ENCODE results near the gene NFATC4. TPM values are rescaled to one million over a fixed set of nuclear protein-coding genes. Genes with fewer than 3 reads are reported as not detected.
"Not testable (repeated sequence)": the region's sequence is repeated elsewhere in the genome, so short reads cannot be mapped to it uniquely, and the experiment has no call there.

NFATC4 gene
- total and polyA plus RNA-seq, 2 experiments from 2014 or later, result 20.9 to 26.6 TPM

DNA sequence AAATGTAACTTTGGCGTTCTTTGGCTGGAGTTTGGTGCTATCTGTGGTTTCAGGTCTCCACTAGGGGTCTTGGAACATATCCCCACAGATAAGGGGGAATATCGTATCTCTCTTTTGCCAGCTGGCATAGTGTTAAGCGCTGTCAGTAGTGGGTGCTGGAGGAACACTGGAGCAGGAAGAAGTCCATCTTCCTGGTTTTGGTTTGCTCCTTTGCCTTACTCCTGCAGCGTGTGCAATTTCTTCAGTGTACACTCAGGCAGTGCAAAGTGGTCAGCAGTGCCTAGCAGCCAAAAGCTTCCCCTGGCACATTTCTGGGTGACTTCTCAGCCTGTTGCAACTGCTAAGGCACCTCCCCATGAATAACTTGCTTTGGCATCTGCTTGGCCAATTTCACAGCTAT, 16.5 kb upstream of the NFATC4 start:
- DNase-seq (ENCODE audit: low spot score) (peak; percentile 28), ATAC-seq (peak; percentile 48; the same call in 2 of the 3 replicates)
- H3K27me3 ChIP-seq (ENCODE audit: insufficient read depth), result peaks cover 72% of the 10 kb centered on the region
- H3K4me1 Mint-ChIP-seq, result no peaks in the 10 kb centered on the region
- no peaks in the 10 kb centered on the region for H3F3A ChIP-seq (replicated peaks; ENCODE audit: low read depth)
- no peaks in the 10 kb centered on the region for H3K9me3 Mint-ChIP-seq
- H3K27me3 Mint-ChIP-seq (ENCODE audit: insufficient read depth, low read depth, poor library complexity), result peaks cover 19% of the 10 kb centered on the region
- no peaks in the 10 kb centered on the region for H3K9me2 ChIP-seq (ENCODE audit: insufficient read depth)
- no peaks in the 10 kb centered on the region for H3K79me2 ChIP-seq (replicated peaks; ENCODE audit: insufficient read depth)
- no peaks in the 10 kb centered on the region for H3K4me1 ChIP-seq (ENCODE audit: insufficient read depth)
- no peaks in the 10 kb centered on the region for H3K36me3 ChIP-seq (ENCODE audit: insufficient read depth)
- H3K4me3 Mint-ChIP-seq, result no peak overlapping the region
- no peak overlapping the region for H3K27ac Mint-ChIP-seq
- H2AFZ ChIP-seq, result no peak overlapping the region
- no peaks in the 10 kb centered on the region for H3K36me3 Mint-ChIP-seq (ENCODE audit: low read depth)
- H3K27ac ChIP-seq (ENCODE audit: low read depth), result no peak overlapping the region
- H3K4me3 ChIP-seq, result no peak overlapping the region
- no peak overlapping the region for H3K4me2 ChIP-seq
- H4K20me1 ChIP-seq (replicated peaks; ENCODE audit: insufficient read depth), result no peaks in the 10 kb centered on the region
- TF ChIP-seq, protein P1, sequence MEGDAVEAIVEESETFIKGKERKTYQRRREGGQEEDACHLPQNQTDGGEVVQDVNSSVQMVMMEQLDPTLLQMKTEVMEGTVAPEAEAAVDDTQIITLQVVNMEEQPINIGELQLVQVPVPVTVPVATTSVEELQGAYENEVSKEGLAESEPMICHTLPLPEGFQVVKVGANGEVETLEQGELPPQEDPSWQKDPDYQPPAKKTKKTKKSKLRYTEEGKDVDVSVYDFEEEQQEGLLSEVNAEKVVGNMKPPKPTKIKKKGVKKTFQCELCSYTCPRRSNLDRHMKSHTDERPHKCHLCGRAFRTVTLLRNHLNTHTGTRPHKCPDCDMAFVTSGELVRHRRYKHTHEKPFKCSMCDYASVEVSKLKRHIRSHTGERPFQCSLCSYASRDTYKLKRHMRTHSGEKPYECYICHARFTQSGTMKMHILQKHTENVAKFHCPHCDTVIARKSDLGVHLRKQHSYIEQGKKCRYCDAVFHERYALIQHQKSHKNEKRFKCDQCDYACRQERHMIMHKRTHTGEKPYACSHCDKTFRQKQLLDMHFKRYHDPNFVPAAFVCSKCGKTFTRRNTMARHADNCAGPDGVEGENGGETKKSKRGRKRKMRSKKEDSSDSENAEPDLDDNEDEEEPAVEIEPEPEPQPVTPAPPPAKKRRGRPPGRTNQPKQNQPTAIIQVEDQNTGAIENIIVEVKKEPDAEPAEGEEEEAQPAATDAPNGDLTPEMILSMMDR (conservative IDR thresholded peaks at IDR 0.05; ENCODE audit: low read depth in 2 of 2), result peak; percentile 19 to 21; a peak in 2 of 4 replicates
- TF ChIP-seq POLR2AphosphoS5 (IDR thresholded peaks at IDR 0.05; ENCODE audit: low read depth), result no peak

DNA sequence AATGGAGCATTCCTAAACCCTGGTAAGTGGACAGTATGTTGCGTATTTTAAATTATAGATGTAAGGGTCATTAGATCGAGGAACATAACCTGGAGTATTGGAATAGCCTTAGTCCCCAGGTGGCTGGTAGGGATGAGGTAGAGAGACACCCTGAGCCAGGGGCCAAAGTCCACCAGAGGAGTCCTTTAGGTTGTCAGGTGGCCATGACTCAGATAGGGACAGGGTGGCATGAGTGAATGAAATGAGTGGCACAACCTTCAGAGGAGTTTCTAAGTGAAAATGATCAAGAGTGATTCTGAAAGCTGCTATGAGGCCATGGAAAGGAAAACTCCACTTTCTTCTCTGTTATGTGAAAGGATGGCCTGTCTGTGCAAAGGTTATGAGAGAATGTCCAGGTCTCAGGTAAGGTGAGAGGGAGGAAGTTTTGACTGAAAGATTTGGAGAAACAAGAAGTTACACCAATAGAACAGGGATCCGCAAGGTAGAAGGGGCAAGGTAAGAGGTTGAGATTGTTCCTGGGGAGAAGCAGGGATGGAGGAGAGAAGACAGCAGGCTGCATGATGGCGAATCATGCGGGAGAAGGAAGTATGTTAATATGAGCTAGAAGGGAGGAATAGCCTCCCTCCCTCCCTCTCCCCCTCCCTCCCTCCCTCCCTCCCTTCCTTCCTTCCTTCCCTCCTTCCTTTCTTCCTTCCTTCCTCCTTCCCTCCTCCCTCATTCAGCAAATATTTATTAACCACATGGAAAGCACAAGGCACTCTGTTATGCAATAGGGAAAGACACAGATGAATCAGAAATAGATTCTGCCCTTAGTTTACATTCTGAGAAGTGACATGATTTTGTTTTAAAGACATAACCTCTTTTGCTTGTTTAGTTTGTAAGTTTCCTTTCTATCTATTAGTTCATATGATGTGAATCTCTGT, 14.2 kb upstream of the NFATC4 start:
- H3K27me3 Mint-ChIP-seq (ENCODE audit: insufficient read depth, low read depth, poor library complexity), result peaks cover 20% of the 10 kb centered on the region
- no peak overlapping the region for H3K4me3 Mint-ChIP-seq
- H3K36me3 ChIP-seq (ENCODE audit: insufficient read depth), result no peaks in the 10 kb centered on the region
- H3K27ac ChIP-seq (ENCODE audit: low read depth), result no peak overlapping the region
- no peak for DNase-seq (ENCODE audit: low spot score)
- no peaks in the 10 kb centered on the region for H3K36me3 Mint-ChIP-seq (ENCODE audit: low read depth)
- TF ChIP-seq POLR2AphosphoS5 (IDR thresholded peaks at IDR 0.05; ENCODE audit: low read depth), result no peak
- no peak for TF ChIP-seq ZNF114 (CRISPR knock-in tag; IDR thresholded peaks at IDR 0.05)
- TF ChIP-seq EZH2 (IDR thresholded peaks at IDR 0.05; ENCODE audit: low read depth, unreplicated experiment), result no peak
- no peak for TF ChIP-seq EZH2phosphoT487 (IDR thresholded peaks at IDR 0.05; ENCODE audit: unreplicated experiment)
- no peak for TF ChIP-seq NANOG (IDR thresholded peaks at IDR 0.05; ENCODE audit: borderline replicate concordance)
- no peak for TF ChIP-seq ZNF331 (CRISPR knock-in tag; IDR thresholded peaks at IDR 0.05; ENCODE audit: low read depth)
- H3K79me2 ChIP-seq (replicated peaks; ENCODE audit: insufficient read depth), result no peaks in the 10 kb centered on the region
- no peaks in the 10 kb centered on the region; the same call in 1 of the 2 replicates for H4K20me1 ChIP-seq (replicated peaks; ENCODE audit: insufficient read depth)
- H3K9me3 Mint-ChIP-seq, result no peaks in the 10 kb centered on the region
- peaks cover 65% of the 10 kb centered on the region for H3K27me3 ChIP-seq (ENCODE audit: insufficient read depth)
- ATAC-seq, result no peak
- H3F3A ChIP-seq (replicated peaks; ENCODE audit: low read depth), result no peaks in the 10 kb centered on the region
- no peak overlapping the region for H2AFZ ChIP-seq
- no peak overlapping the region for H3K4me3 ChIP-seq
- H3K4me1 ChIP-seq (ENCODE audit: insufficient read depth), result no peaks in the 10 kb centered on the region
- H3K27ac Mint-ChIP-seq, result no peak overlapping the region
- H3K9me2 ChIP-seq (ENCODE audit: insufficient read depth), result no peaks in the 10 kb centered on the region
- H3K4me1 Mint-ChIP-seq, result no peaks in the 10 kb centered on the region
- no peak overlapping the region for H3K4me2 ChIP-seq

DNA sequence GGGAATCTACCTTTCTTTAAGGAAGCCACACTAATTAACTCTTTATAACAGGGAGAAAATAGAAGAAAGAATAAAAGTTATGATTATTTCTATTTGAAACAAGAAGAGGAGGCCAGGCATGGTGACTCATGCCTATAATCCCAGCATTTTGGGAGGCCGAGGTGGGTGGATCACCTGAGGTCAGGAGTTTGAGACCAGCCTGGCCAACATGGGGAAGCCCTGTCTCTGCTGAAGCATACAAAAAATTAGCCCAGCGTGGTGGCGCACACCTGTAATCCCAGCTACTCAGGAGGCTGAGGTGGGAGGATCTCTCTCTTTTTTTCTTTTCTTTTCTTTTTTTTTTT, 13.5 kb upstream of the NFATC4 start:
- not testable (repeated sequence) for H2AFZ ChIP-seq; H3K36me3 ChIP-seq (ENCODE audit: insufficient read depth); H3K9me2 ChIP-seq (ENCODE audit: insufficient read depth); H3K4me1 Mint-ChIP-seq; H3K36me3 Mint-ChIP-seq (ENCODE audit: low read depth); H3K4me3 Mint-ChIP-seq; H3K4me1 ChIP-seq (ENCODE audit: insufficient read depth); H3K4me2 ChIP-seq; H3K4me3 ChIP-seq; H3K79me2 ChIP-seq (replicated peaks; ENCODE audit: insufficient read depth); DNase-seq (ENCODE audit: low spot score); H4K20me1 ChIP-seq (replicated peaks; ENCODE audit: insufficient read depth); H3F3A ChIP-seq (replicated peaks; ENCODE audit: low read depth); H3K9me3 Mint-ChIP-seq; H3K27ac ChIP-seq (ENCODE audit: low read depth); H3K27ac Mint-ChIP-seq; ATAC-seq
- H3K27me3 ChIP-seq (ENCODE audit: insufficient read depth), result peaks cover 65% of the 10 kb centered on the region
- H3K27me3 Mint-ChIP-seq (ENCODE audit: insufficient read depth, low read depth, poor library complexity), result peaks cover 19% of the 10 kb centered on the region

Data from GM23338 (cell line).